ENCODE results near the gene CAMKMT.

The CAMKMT gene

DNA sequence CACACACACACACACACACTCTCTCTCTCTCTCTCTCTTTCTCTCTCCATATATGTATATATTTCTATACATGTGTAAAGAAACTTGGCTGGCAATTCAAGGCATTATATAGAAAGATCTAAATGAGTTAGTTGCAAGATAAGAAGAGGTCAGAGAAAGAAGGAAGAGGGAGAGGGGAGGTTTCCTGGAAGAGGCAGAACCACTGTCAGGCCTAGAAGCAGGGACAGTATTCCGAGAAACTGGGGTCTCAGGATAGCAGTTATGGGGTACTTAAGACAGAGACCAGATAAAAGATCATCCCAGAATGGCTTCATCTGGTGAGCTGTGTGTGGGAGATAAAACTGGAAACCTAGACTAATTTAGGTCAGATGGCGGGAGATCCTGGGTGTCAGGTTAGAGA, 180.8 kb downstream of the CAMKMT start:
- no peak for TF ChIP-seq CTCF (IDR thresholded peaks at IDR 0.05; ENCODE audit: insufficient read depth, low read length, poor library complexity, severe bottlenecking)
- no peak for TF ChIP-seq EZH2phosphoT487 (conservative IDR thresholded peaks at IDR 0.05; ENCODE audit: low read length)
- H2AFZ ChIP-seq (ENCODE audit: low read depth, low read length, severe bottlenecking), result no peak overlapping the region

GRCh38 chr2:44543773-44544725, 182.3 kb downstream of the CAMKMT start:
- no peaks in the 10 kb centered on the region for H3K27me3 ChIP-seq (ENCODE audit: low read length)
- H3K9ac ChIP-seq (ENCODE audit: low read length), result no peak overlapping the region
- no peak overlapping the region for H3K27ac ChIP-seq (ENCODE audit: low read depth, low read length)
- no peaks in the 10 kb centered on the region for H3K36me3 ChIP-seq (ENCODE audit: low read length)
- H3K79me2 ChIP-seq (ENCODE audit: insufficient read depth, low read length), result no peaks in the 10 kb centered on the region
- H4K20me1 ChIP-seq (ENCODE audit: low read depth, low read length), result peaks cover 8% of the 10 kb centered on the region; the same call in 1 of the 2 replicates
- H3K9me2 ChIP-seq (replicated peaks; ENCODE audit: insufficient read depth, low read length), result no peaks in the 10 kb centered on the region
- TF ChIP-seq CTCF (IDR thresholded peaks at IDR 0.05; ENCODE audit: insufficient read depth, low read length, poor library complexity, severe bottlenecking), result no peak
- TF ChIP-seq EZH2phosphoT487 (conservative IDR thresholded peaks at IDR 0.05; ENCODE audit: low read length), result no peak
- H3K4me3 ChIP-seq (ENCODE audit: insufficient read depth, low read length, poor library complexity, severe bottlenecking), result no peak overlapping the region
- H2AFZ ChIP-seq (ENCODE audit: low read depth, low read length, severe bottlenecking), result no peak overlapping the region
- no peaks in the 10 kb centered on the region for H3F3A ChIP-seq (ENCODE audit: insufficient read depth)
- no peaks in the 10 kb centered on the region for H3K9me3 ChIP-seq (ENCODE audit: insufficient read depth, low read length)
- no peak overlapping the region for H3K4me2 ChIP-seq (ENCODE audit: low read depth, low read length, poor library complexity, severe bottlenecking)

More for the DNA sequence above, 180.8 kb downstream of the CAMKMT start:
- Histone ChIP-seq H3K9ac (ENCODE audit: low read length) (no peak overlapping the region), H3K36me3 (ENCODE audit: low read length) (no peaks in the 10 kb centered on the region), H3K9me2 (replicated peaks; ENCODE audit: insufficient read depth, low read length) (no peaks in the 10 kb centered on the region), H4K20me1 (ENCODE audit: low read depth, low read length) (peaks cover 8% of the 10 kb centered on the region; the same call in 1 of the 2 replicates), H3K4me2 (ENCODE audit: low read depth, low read length, poor library complexity, severe bottlenecking) (no peak overlapping the region), H3K27ac (ENCODE audit: low read depth, low read length) (no peak overlapping the region), H3K9me3 (ENCODE audit: insufficient read depth, low read length) (no peaks in the 10 kb centered on the region), H3K79me2 (ENCODE audit: insufficient read depth, low read length) (no peaks in the 10 kb centered on the region), H3K4me3 (ENCODE audit: insufficient read depth, low read length, poor library complexity, severe bottlenecking) (no peak overlapping the region), H3F3A (ENCODE audit: insufficient read depth) (no peaks in the 10 kb centered on the region), H3K27me3 (ENCODE audit: low read length) (no peaks in the 10 kb centered on the region)

DNA sequence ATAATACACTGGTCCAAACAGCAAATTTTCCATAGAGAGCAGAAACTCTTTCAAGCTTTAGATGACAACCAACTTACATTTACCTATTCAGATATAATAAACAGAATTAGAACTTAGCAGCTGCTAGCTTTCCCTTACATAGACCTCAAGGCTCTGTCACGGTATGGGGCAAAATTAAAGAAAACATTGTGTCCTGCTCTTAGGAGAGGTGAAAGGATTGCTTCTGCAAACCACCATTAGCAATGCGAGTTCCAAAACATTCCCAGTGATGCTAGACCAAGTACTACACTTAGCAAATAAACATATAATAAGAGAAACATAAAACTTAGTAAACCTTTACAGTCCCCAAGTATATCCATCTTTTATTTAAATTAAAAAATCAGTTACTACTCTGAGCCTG, 183.3 kb downstream of the CAMKMT start:
- Histone ChIP-seq H3K4me3 (ENCODE audit: insufficient read depth, low read length, poor library complexity, severe bottlenecking) (no peak overlapping the region), H3K79me2 (ENCODE audit: insufficient read depth, low read length) (no peaks in the 10 kb centered on the region), H3K9me2 (replicated peaks; ENCODE audit: insufficient read depth, low read length) (no peaks in the 10 kb centered on the region)

More for the DNA sequence above, 183.3 kb downstream of the CAMKMT start:
- H3K27me3 ChIP-seq (ENCODE audit: low read length), result no peaks in the 10 kb centered on the region
- H4K20me1 ChIP-seq (ENCODE audit: low read depth, low read length), result peaks cover 8% of the 10 kb centered on the region; the same call in 1 of the 2 replicates
- no peak overlapping the region for H3K9ac ChIP-seq (ENCODE audit: low read length)
- no peaks in the 10 kb centered on the region for H3K9me3 ChIP-seq (ENCODE audit: insufficient read depth, low read length)
- H3K27ac ChIP-seq (ENCODE audit: low read depth, low read length), result no peak overlapping the region
- no peak overlapping the region for H2AFZ ChIP-seq (ENCODE audit: low read depth, low read length, severe bottlenecking)
- H3F3A ChIP-seq (ENCODE audit: insufficient read depth), result no peaks in the 10 kb centered on the region
- H3K36me3 ChIP-seq (ENCODE audit: low read length), result no peaks in the 10 kb centered on the region
- no peak overlapping the region for H3K4me2 ChIP-seq (ENCODE audit: low read depth, low read length, poor library complexity, severe bottlenecking)
- TF ChIP-seq EZH2phosphoT487 (conservative IDR thresholded peaks at IDR 0.05; ENCODE audit: low read length) (no peak), CTCF (IDR thresholded peaks at IDR 0.05; ENCODE audit: insufficient read depth, low read length, poor library complexity, severe bottlenecking) (no peak)
